SW480 (cell line): ENCODE measurements around the gene C17orf114.

Experiments used
- DNase-seq: peaks from one replicate; pipeline ENCODE4 v3.0.0-alpha.2; 2016; ENCODE audit warnings: low spot score

C17orf114 gene

DNA sequence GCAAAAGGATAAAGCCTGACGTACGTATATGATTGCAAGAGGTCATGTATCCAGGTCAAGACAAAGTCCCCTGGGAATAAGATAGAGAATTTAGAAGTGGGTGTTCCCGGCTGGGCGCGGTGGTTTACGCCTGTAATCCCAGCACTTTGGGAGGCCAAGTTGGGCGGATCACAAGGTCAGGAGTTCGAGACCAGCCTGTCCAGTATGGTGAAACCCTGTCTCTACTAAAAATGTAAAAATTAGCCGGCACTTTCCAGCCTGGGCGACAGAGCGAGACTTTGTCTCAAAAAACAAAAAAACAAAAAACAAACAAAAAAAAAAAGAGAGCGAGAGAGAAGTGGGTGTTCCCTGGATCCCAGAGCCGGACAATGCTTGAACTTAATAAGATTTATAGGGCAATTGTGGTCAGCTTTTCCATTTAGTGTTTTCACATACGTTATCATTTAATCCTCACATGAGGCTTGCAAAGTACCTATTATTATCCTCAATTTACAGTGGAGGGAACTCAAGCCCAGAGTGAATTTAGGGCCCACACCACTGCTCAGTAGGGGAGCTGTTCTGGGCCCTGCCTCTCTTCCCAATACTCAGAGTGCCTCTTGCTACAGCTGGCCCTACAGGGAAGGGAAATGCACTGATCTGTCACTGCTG, 13.8 kb downstream of the C17orf114 start:
- no peak for DNase-seq

DNA sequence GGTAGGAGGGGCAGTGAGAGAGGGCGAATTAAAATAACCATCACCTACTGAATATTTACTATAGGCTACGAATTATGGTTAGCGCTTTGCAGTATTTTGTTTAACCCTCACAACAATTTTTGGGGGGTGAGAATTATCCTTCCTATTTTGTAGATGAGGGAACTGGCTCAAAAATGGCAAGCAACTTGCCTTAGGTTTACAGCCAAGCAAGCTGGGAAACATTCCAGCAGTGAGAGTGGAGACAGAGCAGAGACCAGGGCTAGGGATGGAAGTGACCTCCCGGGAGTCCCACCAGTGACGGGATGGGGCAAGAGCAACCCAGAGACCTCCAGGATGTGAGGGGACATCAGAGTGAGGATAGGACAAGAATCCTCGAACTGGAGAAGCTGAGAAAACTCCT, 15.6 kb downstream of the C17orf114 start:
- no peak for DNase-seq

DNA sequence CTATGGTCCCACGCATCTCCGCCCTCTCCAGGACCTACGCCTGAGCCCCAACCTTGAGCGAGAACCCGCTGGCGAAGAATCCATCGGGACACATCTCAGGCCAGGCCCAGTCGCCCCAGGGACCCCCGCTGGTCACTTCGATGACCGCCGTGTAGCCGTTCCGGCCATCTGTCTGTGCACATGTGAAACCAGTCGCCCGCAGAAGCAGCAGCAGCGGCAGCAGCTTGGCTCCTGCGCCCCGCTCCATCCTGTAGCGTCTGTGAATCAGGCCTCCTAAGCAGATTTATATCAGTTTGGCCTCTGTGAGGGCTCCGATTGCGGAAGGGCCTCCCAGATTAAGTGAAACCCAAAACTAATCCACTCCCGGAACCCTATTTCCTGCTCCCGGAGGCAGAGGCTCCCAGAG, 16.0 kb downstream of the C17orf114 start, which contains the start of gene VMO1:
Gene VMO1 (minus strand): TSS at position 259 of the 406 bp plus-strand sequence. CDS start 12 bp downstream, at position 247.
- DNase-seq = no peak

DNA sequence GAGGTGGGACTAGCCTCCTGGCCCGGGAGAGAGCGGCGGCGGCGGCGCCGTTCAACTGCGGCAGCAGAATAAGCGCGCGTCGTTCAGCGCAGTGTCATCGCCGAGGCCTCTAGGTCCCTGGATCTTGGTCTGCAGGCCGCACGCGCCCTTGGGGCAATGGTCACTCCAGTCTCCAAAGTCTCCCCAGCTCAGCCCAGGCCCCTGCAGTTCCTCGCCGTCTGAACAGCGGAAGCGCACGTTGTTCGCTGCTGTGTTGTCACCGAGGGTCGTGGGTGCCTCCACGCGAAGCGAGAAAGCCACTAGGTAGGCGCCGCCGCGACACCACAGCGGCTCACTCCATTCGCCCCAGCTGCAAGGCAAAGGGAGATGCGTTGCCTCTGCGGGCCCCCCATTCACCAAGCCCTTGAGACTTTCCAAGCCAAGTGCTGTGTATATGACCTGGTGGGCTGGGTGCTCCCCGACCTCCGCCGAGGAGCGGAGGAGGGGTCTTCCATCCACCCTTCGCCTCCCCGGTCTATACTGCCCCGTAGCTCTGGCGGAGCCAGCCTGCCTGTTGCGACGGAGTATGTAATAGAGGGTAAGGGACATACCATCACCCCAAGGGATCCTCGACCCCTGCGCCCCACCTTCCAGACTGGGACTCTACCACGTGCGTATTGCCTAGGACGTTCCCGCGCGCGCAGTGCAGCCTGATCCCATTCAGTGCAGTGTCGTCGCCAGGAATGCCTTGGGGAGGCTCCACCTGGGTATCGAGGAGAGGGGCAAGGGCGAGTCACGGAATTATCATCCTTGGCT, 16.6 kb downstream of the C17orf114 start:
- no peak for DNase-seq

DNA sequence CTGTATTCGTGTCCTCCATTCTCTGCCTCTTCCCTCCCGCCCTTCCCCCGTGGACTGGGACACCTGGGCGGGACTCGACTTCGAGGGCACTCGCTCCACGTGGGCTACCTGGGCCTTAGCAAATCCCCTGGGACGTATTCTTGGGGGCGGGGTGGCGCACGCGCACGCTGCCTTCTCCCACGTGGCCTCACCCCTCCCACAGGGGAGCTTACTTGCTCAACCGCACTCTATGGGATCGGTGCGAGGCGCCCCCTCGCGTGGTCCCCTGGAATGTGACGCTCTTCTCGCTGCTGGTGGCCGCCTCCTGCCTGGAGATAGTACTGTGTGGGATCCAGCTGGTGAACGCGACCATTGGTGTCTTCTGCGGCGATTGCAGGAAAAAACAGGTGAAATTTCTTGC, 19.5 kb downstream of the C17orf114 start:
- DNase-seq = no peak

DNA sequence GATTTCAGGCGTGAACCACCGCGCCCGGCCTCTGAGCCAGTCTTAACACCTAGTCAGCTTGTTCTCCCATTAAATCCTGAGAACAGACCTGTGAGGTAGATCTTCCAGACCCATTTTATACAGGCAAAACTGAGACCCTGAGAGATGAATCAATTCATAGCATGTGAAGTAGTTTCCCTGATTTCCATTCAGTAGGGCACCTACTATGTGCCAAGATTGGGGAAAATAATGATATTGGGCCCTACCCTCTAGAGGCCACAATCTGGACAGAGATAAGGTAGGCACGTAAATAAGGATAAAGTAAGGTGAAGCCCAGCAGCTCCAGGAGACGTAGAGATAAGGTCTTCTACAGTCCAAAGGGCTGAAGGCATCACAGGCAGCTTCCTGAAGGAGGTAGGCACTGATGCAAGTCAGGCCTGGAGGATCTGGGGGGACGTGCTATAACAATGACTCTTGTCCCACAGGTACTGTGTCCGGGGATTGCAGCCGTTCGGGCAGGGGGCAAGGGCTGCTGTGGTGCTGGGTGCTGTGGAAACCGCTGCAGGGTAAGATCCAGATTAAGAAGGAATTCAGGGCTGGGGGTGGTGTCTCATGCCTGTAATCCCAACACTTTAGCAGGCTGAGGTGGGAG, 21.7 kb downstream of the C17orf114 start:
- no peak for DNase-seq

- no peak for DNase-seq
Observed at GRCh38 chr17:4777969-4778760, 24.0 kb downstream of the C17orf114 start.

- DNase-seq = no peak
Observed at GRCh38 chr17:4772235-4772613, 29.9 kb downstream of the C17orf114 start.

GRCh38 chr17:4771519-4772234, 30.5 kb downstream of the C17orf114 start, which contains the start of gene TM4SF5:
TM4SF5 (plus strand) TSS chr17:4771886; CDS start chr17:4771923, 37 bp downstream.
- DNase-seq = peak; percentile 83

- DNase-seq = peak; percentile 55
Observed at GRCh38 chr17:4769628-4770027, 32.5 kb downstream of the C17orf114 start.

DNA sequence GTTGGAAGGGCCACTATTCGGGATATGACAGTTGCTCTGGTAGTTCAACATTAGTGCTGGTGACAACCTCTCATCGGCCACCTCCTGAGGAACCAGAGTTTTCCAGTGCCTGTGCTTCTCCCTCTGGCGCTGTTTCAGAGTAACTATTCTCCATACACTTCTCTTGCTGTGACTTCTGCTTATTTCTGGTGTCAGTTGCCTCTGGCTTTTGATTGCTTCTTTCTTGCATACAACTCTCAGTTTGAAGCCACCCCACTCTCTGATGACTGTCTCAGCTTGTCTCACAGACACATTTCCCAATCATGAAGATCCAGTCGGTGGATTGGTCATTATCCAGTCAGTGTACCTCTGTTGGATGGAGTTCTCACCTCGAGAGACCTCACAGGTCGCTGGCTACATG, 33.8 kb downstream of the C17orf114 start:
- no peak for DNase-seq

DNA sequence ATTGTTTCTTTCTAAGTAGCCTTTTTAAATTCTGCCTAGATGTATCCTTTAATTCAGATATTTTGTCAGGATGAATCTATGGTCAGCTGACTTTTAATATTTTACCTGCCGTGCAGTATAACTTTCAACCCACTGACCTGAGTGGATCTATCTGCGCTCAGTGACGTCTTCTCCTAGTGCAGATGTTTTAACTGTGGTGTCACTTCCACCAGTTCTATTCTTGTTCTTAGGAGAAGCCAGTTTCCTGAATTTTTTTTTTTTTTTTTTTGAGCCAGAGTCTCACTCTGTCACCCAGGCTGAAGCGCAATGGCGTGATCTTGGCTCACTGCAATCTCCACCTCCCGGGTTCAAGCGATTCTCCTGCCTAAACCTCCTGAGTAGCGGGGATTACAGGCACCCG, 35.4 kb downstream of the C17orf114 start:
- DNase-seq = no peak

GRCh38 chr17:4766201-4766600, 35.9 kb downstream of the C17orf114 start:
- DNase-seq = no peak

DNA sequence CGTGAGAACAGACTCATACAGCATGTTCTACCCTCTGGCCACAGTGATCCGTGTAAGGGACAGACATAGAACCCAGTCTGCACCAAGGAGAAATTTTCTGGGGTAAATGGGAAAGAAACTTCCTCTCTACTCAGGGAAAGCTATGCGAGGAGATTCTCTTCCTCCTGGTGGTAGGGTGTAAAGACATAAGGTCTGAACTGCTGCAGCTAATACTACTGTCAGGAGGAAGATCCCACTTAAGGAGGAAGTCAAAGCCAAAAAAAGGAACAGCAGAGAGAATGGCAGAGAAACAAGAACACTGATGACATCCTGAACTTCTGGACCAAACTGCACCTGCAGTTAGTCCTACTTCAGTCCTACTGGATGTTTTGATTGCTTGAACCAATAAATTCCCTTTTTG, 37.5 kb downstream of the C17orf114 start:
- DNase-seq = no peak

GRCh38 chr17:4759776-4760236, 42.3 kb downstream of the C17orf114 start:
- DNase-seq = no peak

GRCh38 chr17:4753392-4753791, 48.7 kb downstream of the C17orf114 start:
- no peak for DNase-seq

GRCh38 chr17:4751932-4752331, 50.2 kb downstream of the C17orf114 start:
- no peak for DNase-seq
